GM18520 (cell line): ENCODE results near the gene RBM23.
"Not testable (repeated sequence)": the region's sequence is repeated elsewhere in the genome, so short reads cannot be mapped to it uniquely, and the experiment has no call there.

ENCODE experiments used
- ATAC-seq: cut with Tn5 transposase; IDR thresholded peaks from one replicate; pipeline ENCODE4 v1.9.1; 2021; ENCODE audit not compliant: unreplicated experiment

Gene RBM23

DNA sequence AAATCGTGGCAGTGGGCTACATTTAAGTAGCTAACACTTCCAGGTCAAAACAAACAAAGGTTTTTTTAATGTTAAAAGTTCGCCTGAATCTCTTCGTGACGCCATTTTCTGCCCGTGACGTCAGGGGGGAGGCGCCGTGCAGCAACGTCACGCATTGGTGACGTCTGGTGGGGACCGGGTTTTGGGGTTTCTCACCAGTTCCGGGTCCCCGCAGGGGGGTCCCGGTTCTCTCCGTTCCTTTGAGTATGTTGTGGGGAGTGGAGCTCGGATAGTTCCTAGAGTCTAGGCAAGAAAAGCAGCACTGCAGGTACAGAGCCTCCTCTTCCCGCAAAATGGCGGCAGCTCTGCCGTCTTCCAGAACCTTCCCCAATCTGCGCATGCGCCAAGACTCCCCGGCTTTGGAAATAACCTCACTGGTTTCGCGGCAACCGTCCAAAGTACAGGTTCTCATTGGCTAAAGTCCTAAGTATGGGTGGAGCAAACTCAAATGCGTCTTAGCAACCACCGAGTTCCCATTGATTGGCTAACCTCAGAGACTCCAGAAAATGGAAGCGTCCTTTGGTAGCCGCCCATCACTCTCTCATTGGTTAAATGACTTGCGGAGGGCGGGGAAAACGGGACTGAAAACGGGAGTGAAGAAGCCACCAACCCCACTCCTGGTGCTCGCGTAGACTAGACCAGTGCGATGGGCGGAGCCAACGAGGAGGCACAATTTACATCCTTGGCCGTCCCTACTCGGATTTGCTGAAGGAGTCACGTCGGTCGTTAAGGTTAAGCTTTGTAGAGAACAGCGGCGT lies at the start of gene RBM23:
Gene RBM23 (minus strand): TSS at position 346 of the 797 bp plus-strand sequence.
- peak; percentile 88 for ATAC-seq

- ATAC-seq: no peak
Observed at GRCh38 chr14:22966783-22967269, 47.9 kb upstream of the RBM23 start.

DNA sequence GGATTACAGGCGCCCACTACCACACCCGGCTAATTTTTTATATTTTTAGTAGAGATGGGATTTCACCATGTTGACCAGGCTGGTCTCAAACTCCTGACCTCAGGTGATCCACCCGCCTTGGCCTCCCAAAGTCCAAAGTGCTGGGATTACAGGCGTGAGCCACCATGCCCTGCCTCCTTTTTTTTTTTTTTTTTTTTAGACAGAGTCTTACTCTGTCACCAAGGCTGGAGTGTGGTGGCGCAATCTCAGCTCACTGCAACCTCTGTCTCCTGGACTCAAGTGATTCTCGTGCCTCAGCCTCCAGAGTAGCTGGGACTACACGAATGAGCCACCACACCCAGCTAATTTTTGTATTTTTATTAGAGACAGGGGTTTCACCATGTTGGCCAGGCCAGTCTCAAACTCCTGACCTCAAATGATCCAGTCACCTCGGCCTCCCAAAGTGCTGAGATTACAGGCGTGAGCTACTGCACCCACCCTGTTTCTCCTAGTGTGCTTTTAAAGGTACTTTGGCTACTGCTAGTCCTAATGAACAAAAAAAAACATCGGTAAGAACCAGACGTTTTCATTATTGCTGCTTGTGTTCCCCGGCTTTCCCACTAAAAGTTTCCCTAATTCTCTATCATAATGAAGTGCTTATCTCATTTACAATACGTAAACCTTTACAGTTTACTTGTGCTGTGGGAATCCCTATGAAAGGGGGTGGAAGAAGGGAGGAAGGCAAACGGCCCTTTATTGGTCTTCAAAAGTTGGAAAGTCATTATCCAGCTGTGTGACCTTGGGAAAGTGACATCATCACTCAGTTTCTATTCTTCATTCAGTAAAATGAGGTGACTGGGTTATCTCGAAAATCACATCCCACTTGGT lies 47.2 kb upstream of the RBM23 start:
- not testable (repeated sequence) for ATAC-seq

- ATAC-seq: no peak
Observed at GRCh38 chr14:22962061-22962676, 43.2 kb upstream of the RBM23 start.

DNA sequence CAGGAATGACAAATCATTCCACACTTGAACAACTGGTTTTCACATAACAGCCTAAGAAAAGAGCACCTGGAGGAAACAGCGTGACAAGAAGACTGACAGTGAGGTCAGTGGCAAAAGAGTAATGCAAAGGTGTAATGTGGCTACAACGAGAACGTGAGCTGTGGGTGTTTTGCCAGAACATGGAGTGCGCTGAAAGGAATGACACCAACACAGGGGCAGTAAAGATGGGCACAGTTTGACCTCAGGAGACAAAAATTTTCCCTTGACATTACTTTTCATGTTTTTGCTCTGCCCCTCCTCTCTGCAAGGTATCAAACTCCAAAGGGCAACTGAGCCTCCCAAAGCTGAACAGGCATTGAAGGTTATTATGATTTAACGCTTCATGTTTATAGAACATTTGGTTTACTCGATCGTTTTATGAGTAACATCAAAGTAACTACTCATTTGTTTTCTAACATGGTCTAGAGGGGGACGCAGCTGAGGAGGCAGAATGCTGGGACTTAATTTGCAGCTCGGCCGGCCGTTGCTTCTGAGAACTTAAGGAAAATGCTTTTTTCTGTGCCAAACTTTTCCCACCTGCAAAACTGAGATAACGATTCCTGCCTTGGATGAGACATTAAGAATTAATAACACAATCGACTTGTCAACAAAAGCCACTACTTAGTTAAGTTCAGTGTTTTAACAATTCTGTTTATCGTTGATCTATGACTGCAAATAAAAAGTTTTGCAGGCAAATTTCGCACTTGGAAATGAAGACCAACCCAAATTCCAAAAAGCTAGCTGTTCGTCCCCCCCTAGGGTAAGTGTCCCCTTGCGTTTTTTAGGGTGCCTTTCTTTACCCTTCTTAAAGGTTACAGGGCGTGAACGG lies 37.0 kb upstream of the RBM23 start:
- no peak for ATAC-seq

DNA sequence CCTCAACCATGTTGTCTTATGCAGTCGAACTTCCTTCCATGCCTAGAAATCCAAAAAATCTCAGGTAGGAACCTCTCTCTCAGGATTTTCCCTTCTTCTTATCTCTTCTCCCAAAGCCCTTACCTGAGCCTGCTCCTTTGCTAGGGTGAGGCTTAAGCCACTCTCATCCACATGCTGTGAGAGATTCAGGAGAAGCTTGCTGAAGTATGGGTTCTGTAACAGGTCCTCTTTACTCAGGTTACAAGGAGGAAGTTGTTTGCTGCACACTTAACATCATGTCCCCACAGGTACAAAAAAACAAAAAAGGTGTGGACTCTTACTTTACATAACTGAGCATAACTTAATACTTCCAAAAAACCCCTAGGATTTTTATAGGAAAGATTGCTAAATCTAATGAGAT lies 33.5 kb upstream of the RBM23 start:
- no peak for ATAC-seq

DNA sequence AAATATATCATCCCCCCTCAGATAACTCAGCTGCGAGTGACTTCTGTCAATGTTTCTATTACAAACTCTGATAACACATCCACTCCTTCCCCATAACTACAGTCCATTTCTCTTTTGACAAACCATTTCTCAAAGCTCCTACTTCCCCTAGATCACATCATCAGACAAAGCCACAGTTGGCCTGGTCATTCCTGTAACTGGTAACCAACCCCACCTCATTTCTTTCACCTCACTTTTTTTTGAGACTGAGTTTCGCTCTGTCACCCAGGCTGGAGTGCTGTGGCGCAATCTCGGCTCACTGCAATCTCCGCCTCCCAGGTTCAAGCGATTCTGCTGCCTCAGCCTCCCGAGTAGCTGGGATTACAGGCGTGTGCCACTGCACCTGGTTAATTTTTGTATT lies 32.8 kb upstream of the RBM23 start:
- not testable (repeated sequence) for ATAC-seq

DNA sequence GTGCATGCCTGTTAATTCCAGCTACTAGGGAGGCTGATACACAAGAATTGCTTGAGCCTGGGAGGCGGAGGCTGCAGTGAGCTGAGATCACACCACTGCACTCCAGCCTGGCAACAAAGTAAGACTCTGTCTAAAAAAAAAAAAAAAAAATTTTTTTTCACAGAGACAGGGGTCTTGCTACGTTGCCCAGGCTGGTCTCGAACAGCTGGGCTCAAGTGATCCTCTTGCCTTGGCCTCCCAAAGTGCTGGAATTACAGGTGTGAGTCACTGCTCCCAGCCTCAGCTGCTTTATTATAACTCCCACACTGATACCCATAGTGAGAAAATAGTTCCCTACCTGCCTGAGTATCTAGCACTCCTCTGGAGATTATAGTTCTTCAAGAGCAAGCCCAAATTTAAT lies 26.7 kb upstream of the RBM23 start:
- ATAC-seq: no peak

DNA sequence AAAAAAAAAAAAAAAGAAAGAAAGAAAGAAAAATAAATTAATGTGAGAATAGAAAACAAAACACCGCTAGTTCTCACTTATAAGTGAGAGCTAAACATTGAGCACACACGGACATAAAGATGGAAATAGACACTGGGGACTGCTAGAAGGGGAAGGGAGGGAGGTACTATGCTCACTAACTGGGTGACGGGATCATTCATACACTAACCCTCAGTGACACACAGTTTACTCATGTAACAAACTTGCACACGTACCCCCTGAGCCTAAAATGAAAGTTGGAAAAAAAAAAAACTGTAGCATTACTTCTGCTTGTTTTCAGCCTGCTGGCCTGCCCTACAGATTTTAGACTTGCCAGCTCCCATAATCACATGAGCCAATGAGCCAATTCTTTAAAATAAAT lies 20.7 kb upstream of the RBM23 start:
- ATAC-seq: no peak

GRCh38 chr14:22935156-22935555 lies 16.2 kb upstream of the RBM23 start:
- no peak for ATAC-seq

DNA sequence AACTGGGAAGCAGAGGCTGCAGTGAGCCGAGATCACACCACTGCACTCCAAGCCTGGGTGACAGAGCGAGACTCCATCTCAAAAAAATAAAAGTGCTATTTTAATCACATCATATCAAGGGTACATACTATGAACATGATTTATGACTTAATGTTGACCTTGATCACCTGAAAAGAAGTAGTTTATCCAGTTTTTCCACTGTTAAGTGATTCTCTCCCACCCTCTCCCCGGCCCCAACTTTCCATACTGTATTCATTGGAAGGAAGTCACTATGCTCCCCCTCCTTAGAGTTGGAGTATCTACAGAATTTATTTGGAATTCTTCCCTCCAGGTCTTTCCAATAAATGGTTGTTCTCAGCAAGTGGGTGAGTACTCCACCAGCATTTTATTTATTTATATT lies 13.2 kb upstream of the RBM23 start:
- ATAC-seq: no peak

DNA sequence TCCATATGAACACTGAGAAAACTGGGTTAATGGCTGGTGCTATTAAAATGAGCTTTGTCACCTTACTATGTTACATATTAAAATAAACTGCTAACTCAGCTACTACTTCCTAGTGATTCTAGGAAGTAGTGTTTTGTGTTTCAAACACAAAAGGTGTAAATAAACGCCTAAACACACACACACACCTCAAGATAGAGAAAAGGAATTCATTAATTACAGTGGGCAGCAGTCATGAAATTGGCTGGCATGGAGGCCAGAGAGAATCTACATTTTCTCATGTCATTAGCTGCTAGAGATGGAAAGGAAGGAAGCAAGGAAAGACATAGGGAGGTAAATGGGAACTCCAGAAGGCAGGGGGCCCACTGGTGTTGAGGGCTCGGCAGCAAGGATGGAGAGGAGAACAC lies 11.0 kb upstream of the RBM23 start:
- ATAC-seq: no peak

DNA sequence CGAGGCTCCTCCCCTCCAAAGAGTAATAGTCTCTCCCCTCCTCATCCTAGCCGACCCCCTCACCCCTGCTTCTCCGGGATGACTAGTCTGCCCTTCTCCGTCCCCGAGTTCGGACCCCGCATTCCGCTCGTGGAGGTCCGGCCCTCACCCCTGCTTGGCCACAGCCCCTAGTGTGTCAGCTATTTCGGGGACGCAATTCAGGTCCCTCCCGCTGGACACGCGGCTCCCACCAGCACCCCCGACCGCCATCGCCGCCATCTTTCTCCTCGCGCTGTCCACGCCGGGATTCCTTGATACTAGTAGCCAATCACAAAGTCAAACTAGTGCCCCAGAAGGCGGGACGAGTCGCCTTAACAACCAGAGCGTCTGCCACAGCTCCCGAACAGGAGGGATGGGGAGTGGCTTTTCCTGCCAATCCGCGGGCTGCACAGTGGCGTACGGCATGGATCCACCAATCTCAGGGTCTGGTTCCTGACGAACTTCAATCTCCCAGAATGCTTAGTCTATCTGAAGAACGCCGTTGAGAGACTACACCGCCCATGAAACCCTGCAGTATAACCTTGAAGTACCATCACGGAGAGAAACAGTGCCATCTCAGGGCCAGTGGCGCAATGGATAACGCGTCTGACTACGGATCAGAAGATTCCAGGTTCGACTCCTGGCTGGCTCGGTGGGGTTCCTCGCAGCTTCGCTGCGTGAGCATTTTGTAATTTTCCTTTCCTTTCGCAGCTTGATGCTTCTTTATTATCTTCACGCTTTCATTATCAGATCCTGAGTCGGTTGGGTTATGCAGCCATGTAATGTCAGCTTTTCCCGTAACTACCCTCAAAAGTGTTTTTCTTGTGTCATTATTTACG lies 10.4 kb upstream of the RBM23 start, which contains the start of gene PRMT5:
Gene PRMT5 (minus strand): TSS at position 273 of the 857 bp plus-strand sequence. CDS start 15 bp downstream, at position 258.
- peak; percentile 79 for ATAC-seq

- ATAC-seq: no peak
Observed at GRCh38 chr14:22928237-22929103, 9.5 kb upstream of the RBM23 start.

GRCh38 chr14:22926316-22926715 lies 7.4 kb upstream of the RBM23 start:
- ATAC-seq: no peak

DNA sequence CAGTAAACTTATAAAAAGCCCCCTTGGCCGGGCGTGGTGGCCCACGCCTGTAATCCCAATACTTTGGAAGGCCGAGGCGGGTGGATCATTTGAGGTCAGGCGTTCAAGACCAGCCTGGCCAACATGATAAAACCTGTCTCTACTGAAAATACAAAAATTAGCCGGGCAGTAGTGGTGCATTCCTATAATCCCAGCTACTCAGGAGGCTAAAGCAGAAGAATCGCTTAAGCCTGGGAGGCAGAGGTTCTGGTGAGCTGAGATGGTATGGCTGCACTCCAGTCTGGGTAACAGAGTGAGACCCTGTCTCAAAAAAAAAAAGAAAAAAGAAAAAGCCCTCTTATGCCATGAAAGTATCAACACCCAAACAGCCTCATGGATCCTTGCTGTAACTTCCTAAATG lies 6.6 kb upstream of the RBM23 start:
- no peak for ATAC-seq

- no peak for ATAC-seq
Observed at GRCh38 chr14:22923746-22924145, 4.8 kb upstream of the RBM23 start.

- ATAC-seq: no peak
Observed at GRCh38 chr14:22922294-22922693, 3.3 kb upstream of the RBM23 start.

GRCh38 chr14:22920697-22921096 lies 1.7 kb upstream of the RBM23 start:
- ATAC-seq: no peak
